K562 (cell line): ENCODE data around the gene KIF3A. TPM values are rescaled to one million over a fixed set of nuclear protein-coding genes. Genes with fewer than 3 reads are reported as not detected.

ENCODE experiments used
- ATAC-seq: fragments of 200-7000 bp; cut with Tn5 transposase; 3 replicates; pipeline ENCODE4 v1.9.1; 2020; ENCODE audit warnings: moderate library complexity
- BruUV-seq: library from RNA; stranded (reverse); fragments of 400-500 nt; replicated peaks from 2 replicates; lab custom pipeline; 2021; lab: Mats Ljungman, UMichigan
- CTCF ChIA-PET: fragments of 300-600 bp; formaldehyde crosslinking; extraction: SDS; loops from one replicate; lab custom pipeline; 2021; ENCODE audit warnings: low intra/inter-chr PET ratio; lab: Yijun Ruan, JAX
- POLR2A ChIA-PET: fragments of 300-600, 350-650 bp; sonication (Branson Sonifier 250); formaldehyde crosslinking; extraction: SDS; loops from one replicate; lab custom pipeline; 2021; ENCODE audit warnings: antibody characterized with exemption, inconsistent platforms; lab: Yijun Ruan, JAX
- DNase-seq, 4 experiments: peaks; one replicate each; pipeline versions ENCODE4 v3.0.0 to v3.0.0-alpha.2; 2011 to 2018; ENCODE audit warnings: low spot score in 3 of 4, mixed read lengths in 3 of 4; ENCODE audit errors: extremely low read depth in 1 of 4
- FAIRE-seq: peaks from 2 replicates; lab custom pipeline; 2011; peaks lifted over from hg19 to GRCh38; lab: Jason Lieb, UNC
- H2AFZ ChIP-seq: 2 replicates; pipeline ENCODE4 v1.6.0; 2011; ENCODE audit warnings: low read depth, low read length, control low read depth, inconsistent platforms
- H3K27ac ChIP-seq: fragments of 200-600 bp; 3 replicates; pipeline ENCODE4 v1.8.0; 2011; ENCODE audit warnings: low read depth, mild to moderate bottlenecking, control low read depth, inconsistent platforms, low read length, moderate library complexity, mixed read lengths; ENCODE audit errors: extremely low read depth
- H3K27me3 ChIP-seq, 2 experiments: fragments of 300-600 bp in 1 of 2; 2 replicates in 1 of 2; 3 replicates in 1 of 2; pipeline versions ENCODE4 v1.6.0 to v1.8.0; 2011; ENCODE audit warnings: inconsistent platforms in 2 of 2, low read length in 2 of 2, mild to moderate bottlenecking in 1 of 2, mixed read lengths in 1 of 2, moderate library complexity in 1 of 2; ENCODE audit not compliant: control insufficient read depth in 2 of 2, insufficient read depth in 2 of 2
- H3K36me3 ChIP-seq: fragments of 300-600 bp; 3 replicates; pipeline ENCODE4 v1.8.0; 2011; ENCODE audit warnings: mild to moderate bottlenecking, low read length, inconsistent platforms; ENCODE audit not compliant: control insufficient read depth, insufficient read depth
- H3K4me1 ChIP-seq, 2 experiments: fragments of 200-600 bp in 1 of 2; replicated peaks in 1 of 2; 2 replicates in 1 of 2; 3 replicates in 1 of 2; pipeline versions ENCODE4 v1.5.1 to v1.8.0; 2011; ENCODE audit warnings: inconsistent platforms in 2 of 2, low read length in 2 of 2, mild to moderate bottlenecking in 1 of 2, mixed read lengths in 1 of 2, moderate library complexity in 1 of 2; ENCODE audit not compliant: control insufficient read depth in 2 of 2, insufficient read depth in 2 of 2
- H3K4me2 ChIP-seq: 2 replicates; pipeline ENCODE4 v1.6.1; 2011; ENCODE audit warnings: low read length, control low read depth, inconsistent platforms, mixed read lengths; ENCODE audit not compliant: insufficient read depth
- H3K4me3 ChIP-seq: fragments of 200-600 bp; sonication (generic), shearing (Covaris generic); 2 replicates; pipeline ENCODE4 v1.5.1; 2016; ENCODE audit warnings: control low read depth, inconsistent platforms
- H3K79me2 ChIP-seq: fragments of 200-600 bp; 3 replicates; pipeline ENCODE4 v1.8.0; 2011; ENCODE audit warnings: low read length, inconsistent platforms; ENCODE audit not compliant: control insufficient read depth, insufficient read depth
- H3K9ac ChIP-seq, 2 experiments: 2 replicates each; pipeline versions ENCODE4 v1.6.0 to v1.6.1; 2011; ENCODE audit warnings: low read depth in 2 of 2, low read length in 2 of 2, control low read depth in 1 of 2, inconsistent platforms in 1 of 2, mild to moderate bottlenecking in 1 of 2, mixed read lengths in 1 of 2; ENCODE audit not compliant: insufficient read depth in 1 of 2
- H3K9me1 ChIP-seq: one replicate; pipeline ENCODE4 v1.6.0; 2011; ENCODE audit warnings: inconsistent platforms, mild to moderate bottlenecking, low read length, moderate library complexity; ENCODE audit not compliant: control insufficient read depth, insufficient read depth
- H3K9me3 ChIP-seq: replicated peaks from 2 replicates; pipeline ENCODE4 v1.5.1; 2011; ENCODE audit warnings: low read depth, low read length, inconsistent platforms; ENCODE audit not compliant: control insufficient read depth, insufficient read depth
- H4K20me1 ChIP-seq: replicated peaks from 2 replicates; pipeline ENCODE4 v1.6.1; 2011; ENCODE audit warnings: low read length, inconsistent platforms, mixed read lengths; ENCODE audit not compliant: control insufficient read depth, insufficient read depth
- HOMEZ ChIP-seq: fragments of 250-450 bp; sonication (Bioruptor Pico); IDR thresholded peaks from 2 replicates; pipeline ENCODE4 v1.4.0; 2020; ENCODE audit warnings: mild to moderate bottlenecking, moderate library complexity
- KAT7 ChIP-seq: sonication (generic); formaldehyde crosslinking; IDR thresholded peaks from 2 replicates; pipeline ENCODE4 v1.8.0; 2022; ENCODE audit warnings: missing genetic modification reagents, mild to moderate bottlenecking, borderline replicate concordance
- KLF10 ChIP-seq: fragments of 250-450 bp; sonication (Bioruptor Pico); IDR thresholded peaks from 2 replicates; pipeline ENCODE4 v1.6.1; 2021; ENCODE audit warnings: matching md5 sums
- RFX7 ChIP-seq: fragments of 250-450 bp; sonication (Bioruptor Pico); IDR thresholded peaks from 2 replicates; pipeline ENCODE4 v1.5.1; 2021; ENCODE audit warnings: mild to moderate bottlenecking
- SAFB2 ChIP-seq: fragments of 200-400 bp; formaldehyde crosslinking; IDR thresholded peaks from 2 replicates; pipeline ENCODE4 v1.6.1; 2018; ENCODE audit warnings: borderline replicate concordance, low read length, low read depth, moderate library complexity; ENCODE audit not compliant: severe bottlenecking
- U2AF2 ChIP-seq: fragments of 200-400 bp; formaldehyde crosslinking; optimal IDR thresholded peaks from 2 replicates; pipeline ENCODE3; 2017; ENCODE audit warnings: low read depth, mild to moderate bottlenecking, low read length
- ZFP36 ChIP-seq: fragments of 150-350 bp; IDR thresholded peaks from 2 replicates; pipeline ENCODE4 v1.6.1; 2018; ENCODE audit warnings: low read length, low read depth; ENCODE audit not compliant: partially characterized antibody
- ZNF133 ChIP-seq: fragments of 250-450 bp; sonication (Bioruptor Pico); IDR thresholded peaks from 2 replicates; pipeline ENCODE4 v1.4.0; 2020; ENCODE audit warnings: mild to moderate bottlenecking
- ZNF175 ChIP-seq: fragments of 200-800 bp; sonication (Bioruptor generic); IDR thresholded peaks from 2 replicates; pipeline ENCODE4 v1.6.1; 2016; ENCODE audit warnings: low read depth, mild to moderate bottlenecking, missing genetic modification characterization, missing compliant biosample characterization
- ZNF316 ChIP-seq: fragments of 450-650 bp; IDR thresholded peaks from 2 replicates; pipeline ENCODE4 v1.6.1; 2016
- WGBS: fragments of 100-300 bp; shearing (Covaris generic); methylation state at CpG from one replicate; pipeline ENCODE4 v1.1.6; 2016; ENCODE audit warnings: low coverage, mixed read lengths; ENCODE audit not compliant: insufficient coverage; ENCODE audit errors: missing lambda C conversion rate; 5-methylcytosine and 5-hydroxymethylcytosine counted together
- in situ Hi-C: fragments of 300-500 bp; cut with MboI; formaldehyde crosslinking; loops from 4 replicates; pipeline ENCODE4 v1.15.0; 2018; ENCODE audit warnings: inconsistent platforms, mixed read lengths
- intact Hi-C: fragments of 100-400 bp; cut with micrococcal nuclease; formaldehyde crosslinking; loops from 2 replicates; pipeline ENCODE4 v1.14.2; 2022
- polyA plus RNA-seq, 8 experiments: library from polyadenylated mRNA; depleted of rRNA in 4 of 8; stranded (reverse) in 5 of 8; unstranded in 3 of 8; fragments of >200 nt; fragmentation: Nextera tagmentation in 2 of 8; fragmentation: Illumina TruSeq in 1 of 8; extraction: Ambion mirVana in 2 of 8; extraction: Trizol in 1 of 8; gene quantifications; 2 replicates each; pipeline versions ENCODE4 v1.2.1 to v1.2.3, GENCODE V29; 2011 to 2014; ENCODE audit warnings: inconsistent platforms in 1 of 8, missing spikeins in 1 of 8
- total RNA-seq, 7 experiments: library from RNA; depleted of rRNA in 6 of 7; stranded (reverse); fragments of >200 nt in 6 of 7; fragmentation: Illumina TruSeq in 2 of 7; extraction: Trizol in 2 of 7; gene quantifications; 2 replicates each; pipeline versions ENCODE4 v1.2.1 to v1.2.3, GENCODE V29; 2011 to 2021; ENCODE audit warnings: low replicate concordance in 1 of 7
- TF ChIP-seq, protein P1 (sequence below): fragments of 250-450 bp; sonication (Bioruptor Pico); IDR thresholded peaks from 2 replicates; pipeline ENCODE4 v1.8.0; 2021; ENCODE audit warnings: mild to moderate bottlenecking, moderate library complexity

Gene KIF3A
- total and polyA plus RNA-seq, 9 of the 15 experiments (the other 6 are each of a cell fraction or from before 2014, with no cell fraction given), result 1.5 to 7.8 (median 6.0) TPM

DNA sequence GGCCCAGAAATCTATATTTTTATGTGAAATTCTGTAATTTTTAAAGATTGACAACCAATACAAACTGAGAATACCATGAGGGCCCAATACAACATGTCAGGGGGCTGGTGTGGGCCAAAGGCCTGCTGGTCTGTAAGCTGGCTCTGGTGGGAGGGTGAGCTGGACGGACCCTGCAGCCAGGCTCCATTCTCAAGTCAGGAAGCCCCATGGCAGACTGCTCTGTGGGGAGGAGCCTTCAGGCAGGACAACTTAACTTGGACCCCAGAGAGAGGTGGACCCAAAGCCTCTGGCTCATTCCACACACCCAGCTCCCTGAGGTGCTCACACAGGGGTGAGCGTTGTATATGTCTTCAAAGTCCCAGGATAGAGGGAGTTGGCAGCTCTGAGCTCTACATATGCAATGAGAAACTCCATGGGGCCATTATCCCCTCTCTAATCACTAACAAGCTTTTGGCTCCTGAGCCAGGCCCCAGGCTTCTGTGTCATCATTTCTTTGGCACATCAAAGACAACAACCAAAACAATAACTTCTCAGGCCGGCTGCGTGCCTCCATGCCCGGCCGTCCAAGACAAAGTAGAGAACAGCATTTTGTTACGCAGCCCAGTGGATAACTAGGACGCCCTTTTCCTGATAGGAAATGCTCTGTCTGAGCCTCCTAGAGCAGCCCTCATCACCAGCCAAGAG lies 33.3 kb upstream of the KIF3A start:
- H3K27ac ChIP-seq, result no peak overlapping the region
- TF ChIP-seq RFX7 (CRISPR knock-in tag), result no peak
- TF ChIP-seq HOMEZ (CRISPR knock-in tag), result no peak
- TF ChIP-seq, protein P1, sequence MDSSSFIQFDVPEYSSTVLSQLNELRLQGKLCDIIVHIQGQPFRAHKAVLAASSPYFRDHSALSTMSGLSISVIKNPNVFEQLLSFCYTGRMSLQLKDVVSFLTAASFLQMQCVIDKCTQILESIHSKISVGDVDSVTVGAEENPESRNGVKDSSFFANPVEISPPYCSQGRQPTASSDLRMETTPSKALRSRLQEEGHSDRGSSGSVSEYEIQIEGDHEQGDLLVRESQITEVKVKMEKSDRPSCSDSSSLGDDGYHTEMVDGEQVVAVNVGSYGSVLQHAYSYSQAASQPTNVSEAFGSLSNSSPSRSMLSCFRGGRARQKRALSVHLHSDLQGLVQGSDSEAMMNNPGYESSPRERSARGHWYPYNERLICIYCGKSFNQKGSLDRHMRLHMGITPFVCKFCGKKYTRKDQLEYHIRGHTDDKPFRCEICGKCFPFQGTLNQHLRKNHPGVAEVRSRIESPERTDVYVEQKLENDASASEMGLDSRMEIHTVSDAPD (CRISPR knock-in tag), result no peak
- TF ChIP-seq ZNF316, result no peak
- TF ChIP-seq KLF10 (CRISPR knock-in tag), result no peak
- no peak for TF ChIP-seq SAFB2
- TF ChIP-seq U2AF2, result no peak
- TF ChIP-seq ZFP36, result no peak
- no peak for TF ChIP-seq KAT7 (CRISPR knock-in tag)
- no peak for TF ChIP-seq ZNF133 (CRISPR knock-in tag)
- no peak for TF ChIP-seq ZNF175 (CRISPR knock-in tag)
- ChIA-PET POLR2A (interaction anchor here (0.6 to 1.8 kb wide), 8 partner anchors 7 to 244 kb away, joined by 3 to 9 read pairs (median 5); partner anchors contain the start of gene SHROOM1), CTCF (no interaction called here)
- no peak for ATAC-seq
- H4K20me1 ChIP-seq, result peaks cover 18% of the 10 kb centered on the region
- in situ Hi-C loops (no loop called here), intact Hi-C loops (no loop called here)
- no peak for DNase-seq
- peaks cover 33 to 42% of the 10 kb centered on the region in 2 experiments for H3K4me1 ChIP-seq
- H3K9me3 ChIP-seq, result no peaks in the 10 kb centered on the region
- no peaks in the 10 kb centered on the region for H3K27me3 ChIP-seq
- H2AFZ ChIP-seq, result no peak overlapping the region
- no peaks in the 10 kb centered on the region for H3K9me1 ChIP-seq
- peak overlapping the region in 1 of 2 experiments; percentile 80; a peak in 2 of 4 replicates for H3K9ac ChIP-seq
- no peak overlapping the region for H3K4me3 ChIP-seq
- peaks cover 69% of the 10 kb centered on the region; the same call in 2 of the 3 replicates for H3K36me3 ChIP-seq
- BruUV-seq, result no TSS peak
- H3K4me2 ChIP-seq, result no peak overlapping the region
- WGBS, result 92% methylated on average over 8 of the region's 8 CpGs
- no peak for FAIRE-seq
- H3K79me2 ChIP-seq, result peaks cover 91% of the 10 kb centered on the region
